8988T (cell line): ENCODE results near the gene EEF1AKMT3.
A peak's percentile ranks its signal among the peaks of the same experiment; 100 is the strongest.

Experiments
- DNase-seq: peaks from one replicate; pipeline ENCODE4 v3.0.0; 2011

EEF1AKMT3 gene

DNA sequence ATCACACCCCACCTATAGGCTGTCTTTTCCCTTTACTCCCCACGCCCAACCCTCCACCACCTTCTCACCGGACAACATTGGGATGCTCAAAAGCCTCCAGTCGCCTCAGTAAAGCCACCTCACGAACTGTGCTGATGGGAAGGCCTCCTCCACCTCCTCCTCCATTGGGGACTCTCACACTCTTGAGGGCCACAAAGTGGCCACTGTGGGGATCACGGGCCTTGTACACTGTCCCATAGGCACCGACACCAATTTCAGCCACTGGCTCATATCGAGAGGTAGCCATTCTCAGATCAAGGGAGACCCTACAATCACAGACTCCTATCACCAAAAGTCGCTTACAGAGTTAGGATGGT is 21.0 kb upstream of the EEF1AKMT3 start:
- DNase-seq = no peak

DNA sequence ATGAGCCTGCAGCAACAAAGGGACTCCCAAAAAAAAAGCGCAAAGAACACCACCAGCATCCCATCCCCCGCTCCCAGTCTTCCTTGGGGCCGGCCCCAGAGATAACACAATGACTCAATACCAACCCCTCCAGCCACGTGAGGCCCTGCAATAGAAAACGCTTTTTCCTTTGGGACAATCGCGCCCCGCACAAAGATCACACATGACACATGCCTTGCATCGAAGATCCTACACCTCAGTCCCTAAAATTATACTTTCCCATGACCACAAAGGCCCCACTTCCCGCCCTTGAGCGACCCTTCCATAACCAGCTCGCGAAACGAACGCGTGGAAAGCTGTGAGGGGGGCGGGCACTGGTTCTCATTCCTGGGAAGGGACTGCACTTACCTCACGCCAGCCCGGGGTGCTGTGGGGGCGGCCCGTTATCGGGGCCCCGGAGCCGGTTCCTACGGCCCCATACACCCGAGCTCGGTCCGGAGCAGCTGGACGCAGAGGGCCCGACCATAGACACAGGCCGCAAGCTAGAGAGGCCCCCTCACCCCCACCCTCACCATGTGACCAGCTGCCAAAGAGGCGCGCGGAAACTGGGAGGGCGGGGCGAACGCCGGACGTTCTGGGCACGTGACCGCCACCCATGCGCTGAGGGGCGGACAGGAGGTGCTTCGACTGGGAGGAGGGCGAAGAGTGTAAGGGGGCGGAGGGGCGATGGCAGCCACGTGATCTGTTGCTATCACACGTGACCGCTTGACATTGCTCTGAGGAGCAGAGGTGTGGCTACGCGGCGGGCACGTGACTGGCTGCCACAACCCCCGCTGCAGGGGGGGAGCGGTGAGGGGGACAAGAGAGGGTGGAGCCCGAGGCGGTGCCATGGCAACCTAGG is 20.4 kb upstream of the EEF1AKMT3 start, which contains the start of gene CDK4:
CDK4 (minus strand) TSS at position 523 of the 880 bp plus-strand sequence. CDS start 593 bp downstream, outside the sequence.
- DNase-seq = peak; percentile 98

DNA sequence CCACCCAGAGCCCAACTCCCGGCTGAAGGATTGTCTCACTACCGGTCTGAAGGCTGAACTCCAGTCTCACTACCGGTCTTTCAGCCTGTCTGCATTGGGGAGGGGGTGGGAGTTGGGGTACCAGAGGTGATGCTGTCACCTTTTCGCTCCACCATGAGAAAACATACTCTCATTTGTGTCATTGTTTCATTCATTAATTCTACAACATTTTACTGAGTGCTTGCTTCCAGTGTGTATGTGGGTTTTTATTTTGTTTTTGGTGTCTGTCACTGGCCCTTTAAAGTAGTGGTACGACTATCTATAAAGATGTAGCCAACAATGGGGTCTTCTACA is 19.8 kb upstream of the EEF1AKMT3 start:
- DNase-seq = no peak

DNA sequence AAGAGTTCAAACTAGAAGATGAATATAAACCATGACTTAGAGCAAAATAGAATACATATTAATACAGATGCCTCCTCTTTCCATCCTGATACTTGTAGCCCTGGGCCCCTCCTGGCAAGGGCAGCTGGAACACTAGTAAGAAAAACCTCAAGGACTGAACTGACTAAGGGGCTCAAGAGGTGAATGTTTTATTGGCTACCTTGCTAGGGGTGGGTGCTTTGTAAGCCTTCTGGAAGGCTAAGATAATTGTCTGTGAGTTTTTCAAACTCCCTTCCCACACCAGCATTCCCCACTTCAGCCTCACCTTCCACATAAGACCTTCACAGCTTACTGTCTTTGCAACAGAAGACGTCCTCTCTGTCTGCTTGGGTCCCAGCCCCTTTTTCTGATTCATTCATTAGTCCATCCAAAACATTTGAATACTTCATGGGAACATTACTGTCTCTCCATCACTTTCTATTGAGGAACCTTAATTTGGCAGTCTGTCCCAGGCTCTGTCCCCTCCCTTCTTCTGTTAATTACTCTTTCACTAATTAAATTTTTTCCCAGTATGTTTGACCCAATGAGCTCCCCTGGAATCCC is 18.6 kb upstream of the EEF1AKMT3 start:
- DNase-seq = no peak

DNA sequence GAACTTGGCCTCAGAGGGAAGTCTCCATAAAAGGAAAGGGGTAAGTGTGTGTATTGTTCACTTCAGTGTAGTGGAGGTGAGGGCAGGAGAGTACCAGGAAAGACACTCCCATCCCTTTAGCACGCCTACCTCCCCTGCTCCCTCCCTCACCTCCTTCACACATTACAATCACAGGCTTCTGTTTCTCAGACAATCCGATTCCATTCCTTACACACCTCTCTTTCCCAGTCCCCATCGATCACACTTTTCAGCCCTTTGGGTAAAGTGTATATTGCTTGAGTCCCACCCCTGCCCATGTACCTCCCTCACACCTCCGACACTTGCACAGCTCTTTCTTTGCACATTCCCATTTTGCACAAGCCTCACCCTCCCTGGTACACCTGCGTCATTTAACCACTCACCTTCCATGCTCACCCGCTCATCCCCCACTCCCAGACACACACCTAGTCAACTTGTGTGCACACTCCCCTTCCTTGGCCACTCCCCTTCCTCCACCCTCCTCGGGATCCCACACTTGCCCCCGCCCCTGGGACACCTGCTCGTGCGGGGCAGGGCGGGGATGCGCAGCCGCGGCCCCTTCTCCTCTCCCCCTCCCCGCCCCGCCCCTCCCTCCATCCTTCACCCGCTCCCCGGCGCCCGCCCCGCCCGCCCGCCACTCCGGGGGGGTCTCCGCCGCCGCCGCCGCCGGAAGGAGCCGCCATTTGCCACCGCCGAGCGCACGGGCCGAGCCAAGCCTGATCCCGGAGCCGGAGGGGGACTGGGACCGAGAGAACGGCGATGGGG is 17.8 kb upstream of the EEF1AKMT3 start, which contains the start of gene MARCHF9:
MARCHF9 (plus strand) TSS at position 693 of the 783 bp plus-strand sequence. CDS start 426 bp downstream, outside the sequence.
- DNase-seq = peak; percentile 86

DNA sequence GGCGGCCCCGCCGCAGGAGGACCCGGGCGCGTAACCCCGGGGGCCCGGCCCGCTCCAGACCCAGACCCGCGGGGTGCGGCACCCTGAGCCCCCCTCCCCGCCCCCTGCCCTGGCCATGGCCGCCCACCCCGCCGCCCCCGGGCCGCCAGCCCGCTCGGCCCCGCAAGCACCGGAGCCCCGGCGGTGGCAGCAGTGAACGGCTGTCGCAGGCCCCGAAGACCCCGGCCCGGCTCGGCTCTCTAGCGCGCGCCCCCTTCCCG is 17.3 kb upstream of the EEF1AKMT3 start:
- no peak for DNase-seq

DNA sequence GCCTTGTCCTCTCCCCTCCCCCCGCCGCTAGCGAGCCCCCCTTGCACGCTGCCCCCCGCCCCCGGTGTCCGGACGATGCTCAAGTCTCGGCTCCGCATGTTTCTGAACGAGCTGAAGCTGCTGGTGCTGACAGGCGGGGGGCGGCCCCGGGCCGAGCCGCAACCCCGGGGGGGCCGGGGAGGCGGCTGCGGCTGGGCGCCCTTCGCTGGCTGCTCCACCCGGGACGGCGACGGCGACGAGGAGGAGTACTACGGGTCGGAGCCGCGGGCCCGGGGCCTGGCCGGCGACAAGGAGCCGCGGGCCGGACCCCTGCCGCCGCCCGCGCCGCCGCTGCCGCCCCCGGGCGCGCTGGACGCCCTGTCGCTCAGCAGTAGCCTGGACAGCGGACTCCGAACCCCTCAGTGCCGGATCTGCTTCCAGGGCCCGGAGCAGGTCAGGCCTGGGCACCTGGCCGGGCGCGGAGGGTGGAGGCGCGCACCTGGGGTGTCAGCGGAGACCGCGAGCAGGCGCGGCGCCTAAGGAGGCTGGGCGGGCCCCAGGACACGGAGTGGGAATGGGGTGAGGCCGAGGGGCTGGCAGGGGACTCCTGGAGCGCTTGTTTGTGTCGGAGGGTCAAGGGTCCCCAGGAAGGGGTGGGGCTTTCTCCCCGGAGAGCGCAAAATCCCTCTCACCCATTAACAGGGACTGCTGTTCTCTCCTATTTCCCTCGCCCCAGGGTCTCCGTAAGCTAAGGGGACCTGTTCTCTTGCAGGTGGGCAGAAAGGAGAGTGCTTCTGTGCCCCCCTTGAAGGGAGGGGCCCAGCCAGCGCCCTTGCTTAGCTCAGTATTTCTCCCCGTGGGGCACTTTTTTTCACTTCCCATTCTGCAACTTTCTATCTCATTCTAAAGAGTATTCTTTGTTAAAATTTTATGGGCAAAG is 16.7 kb upstream of the EEF1AKMT3 start:
- no peak for DNase-seq

DNA sequence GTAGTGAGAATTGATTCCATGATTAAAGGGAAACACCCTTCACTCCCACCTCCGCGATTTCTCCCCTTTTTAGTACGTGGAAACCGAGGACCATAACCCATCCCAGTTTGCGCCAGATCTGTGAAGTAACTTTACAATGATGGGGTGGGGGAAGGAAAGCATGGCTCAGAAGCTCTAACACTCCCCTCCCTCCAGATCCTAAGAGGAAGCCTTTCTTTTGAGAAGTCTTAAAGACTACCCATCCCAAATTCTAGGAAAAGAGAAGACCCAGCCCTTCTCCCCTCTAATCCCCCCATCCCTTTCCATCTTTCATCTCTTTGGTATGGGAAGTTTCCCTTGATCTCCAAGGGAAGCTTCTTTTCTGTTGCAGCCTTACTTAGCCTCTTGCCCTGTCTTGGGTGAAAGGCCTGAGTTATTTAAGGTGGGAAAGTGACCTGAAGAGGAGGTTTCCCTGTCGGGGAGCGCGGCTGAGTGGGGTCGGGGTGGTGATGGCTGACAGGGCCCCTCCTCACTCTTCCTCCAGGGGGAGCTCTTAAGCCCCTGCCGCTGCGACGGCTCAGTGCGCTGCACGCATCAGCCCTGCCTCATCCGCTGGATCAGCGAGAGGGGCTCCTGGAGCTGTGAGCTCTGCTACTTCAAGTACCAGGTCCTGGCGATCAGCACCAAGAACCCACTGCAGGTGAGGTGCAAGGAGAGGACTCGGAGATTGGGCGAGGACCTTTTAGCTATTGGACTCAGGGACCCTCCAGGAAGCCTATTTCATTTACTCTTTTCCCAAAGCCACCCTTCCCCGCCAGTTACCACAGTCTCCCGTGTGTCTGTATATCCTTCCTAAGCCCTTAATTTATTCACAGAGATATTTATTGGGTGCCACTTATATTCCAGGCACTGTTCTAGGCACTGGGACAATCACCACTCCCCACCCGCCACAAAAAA is 15.7 kb upstream of the EEF1AKMT3 start:
- peak; percentile 95 for DNase-seq

DNA sequence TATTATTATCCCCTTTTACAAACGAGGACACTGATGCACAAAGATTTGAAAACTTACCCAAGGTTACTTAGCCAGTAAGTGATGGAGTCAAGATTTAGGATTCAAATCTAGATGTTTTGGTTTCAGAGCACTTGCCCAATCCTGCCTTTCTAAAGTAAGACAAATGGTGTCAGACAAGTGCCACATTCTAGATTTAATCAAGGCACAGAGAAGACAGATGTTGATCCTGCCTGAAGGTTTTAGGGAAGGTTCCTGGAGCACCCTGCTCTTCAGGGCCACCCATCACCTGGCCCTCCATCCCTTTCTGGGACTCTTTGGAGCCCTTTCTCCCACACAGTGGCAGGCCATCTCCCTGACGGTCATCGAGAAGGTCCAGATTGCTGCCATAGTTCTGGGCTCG is 14.6 kb upstream of the EEF1AKMT3 start:
- DNase-seq = no peak

DNA sequence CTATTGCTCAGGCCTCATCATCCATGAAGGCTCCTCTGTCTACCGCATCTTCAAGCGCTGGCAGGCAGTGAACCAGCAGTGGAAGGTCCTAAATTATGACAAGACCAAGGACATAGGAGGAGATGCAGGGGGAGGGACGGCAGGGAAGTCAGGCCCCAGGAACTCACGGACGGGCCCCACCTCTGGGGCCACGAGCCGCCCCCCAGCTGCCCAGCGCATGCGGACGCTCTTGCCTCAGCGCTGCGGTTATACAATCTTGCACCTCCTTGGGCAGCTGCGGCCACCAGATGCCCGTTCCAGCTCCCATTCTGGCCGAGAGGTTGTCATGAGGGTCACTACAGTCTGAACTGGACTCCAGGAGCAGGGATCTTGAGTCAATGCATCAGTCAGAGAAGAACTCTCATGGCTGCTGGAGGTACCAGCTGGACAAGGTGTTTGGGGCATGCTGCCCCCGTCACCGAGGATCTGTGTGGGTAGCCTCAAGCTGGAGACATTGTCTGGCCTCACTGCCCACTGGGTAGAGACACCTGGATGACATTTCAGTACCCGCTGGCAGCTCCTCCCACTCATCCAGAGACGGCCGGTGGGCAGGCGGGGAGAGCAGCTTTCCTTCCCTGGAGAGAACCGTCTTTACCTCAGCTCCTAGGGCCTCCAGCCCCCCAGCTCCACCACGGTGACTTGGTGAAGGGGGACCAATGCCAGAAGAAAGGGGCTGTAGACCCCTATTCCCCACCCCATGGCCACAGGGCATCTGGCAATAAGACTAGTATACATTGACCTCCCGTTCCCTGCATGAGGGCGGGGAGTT is 13.7 kb upstream of the EEF1AKMT3 start:
- DNase-seq = no peak

DNA sequence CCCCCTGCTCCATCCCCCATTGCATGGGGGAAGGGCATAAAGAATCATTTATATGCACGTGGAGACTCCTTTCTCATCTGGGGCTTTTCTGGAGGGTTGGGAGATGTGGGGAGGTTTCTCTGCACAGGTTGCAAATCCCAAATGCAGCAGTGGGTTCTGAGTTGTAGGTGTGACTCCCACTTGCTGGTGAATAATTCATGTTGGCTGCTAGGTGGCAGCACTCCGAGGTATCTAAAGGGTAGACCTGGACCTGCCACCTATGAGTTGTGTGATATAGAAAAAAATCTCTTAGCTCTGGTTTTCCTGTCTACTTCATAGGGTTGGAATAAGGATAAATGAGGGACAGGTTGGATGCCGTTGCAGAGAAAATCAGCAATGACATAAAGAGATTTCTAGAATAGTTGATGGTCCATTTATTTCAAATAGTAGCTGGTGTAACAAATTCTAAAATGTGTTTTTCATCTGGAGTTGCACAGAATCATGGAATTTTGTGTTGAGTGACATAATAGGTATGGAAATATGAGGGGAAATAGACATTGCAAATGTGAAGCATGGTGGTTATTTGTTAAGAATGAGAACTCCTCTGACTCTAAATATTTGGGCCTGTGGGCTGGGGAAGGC is 12.9 kb upstream of the EEF1AKMT3 start:
- DNase-seq = no peak

DNA sequence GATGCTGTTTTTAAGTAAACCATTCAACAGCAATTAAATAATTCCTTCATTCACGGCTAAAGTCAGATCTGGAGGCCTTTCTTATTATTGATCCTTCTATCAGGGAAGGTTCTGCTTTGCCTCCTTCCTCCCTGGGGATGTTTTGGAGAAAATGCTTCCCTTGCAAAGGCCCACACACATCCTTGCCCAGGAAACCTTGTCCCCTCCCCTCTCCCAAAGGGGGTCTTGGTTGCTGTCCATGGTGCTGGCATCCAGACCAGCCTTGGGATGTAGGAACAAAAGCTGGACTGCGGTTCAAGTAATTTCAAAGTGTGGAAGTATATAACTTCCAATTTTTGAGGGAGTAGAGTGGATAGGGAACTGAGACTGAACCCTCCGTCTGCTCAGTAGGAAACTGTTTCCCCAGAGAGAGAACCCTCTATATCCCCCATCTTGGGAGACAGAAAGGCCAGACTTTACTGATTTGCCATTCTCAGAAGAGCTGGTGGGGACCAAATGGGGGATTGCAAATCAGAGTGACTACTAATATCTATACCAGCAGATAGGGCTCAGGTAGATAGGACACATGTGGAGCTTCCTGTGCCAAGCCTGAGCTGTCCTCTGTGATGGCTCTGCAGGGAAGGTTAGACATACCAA is 11.9 kb upstream of the EEF1AKMT3 start:
- DNase-seq = no peak

DNA sequence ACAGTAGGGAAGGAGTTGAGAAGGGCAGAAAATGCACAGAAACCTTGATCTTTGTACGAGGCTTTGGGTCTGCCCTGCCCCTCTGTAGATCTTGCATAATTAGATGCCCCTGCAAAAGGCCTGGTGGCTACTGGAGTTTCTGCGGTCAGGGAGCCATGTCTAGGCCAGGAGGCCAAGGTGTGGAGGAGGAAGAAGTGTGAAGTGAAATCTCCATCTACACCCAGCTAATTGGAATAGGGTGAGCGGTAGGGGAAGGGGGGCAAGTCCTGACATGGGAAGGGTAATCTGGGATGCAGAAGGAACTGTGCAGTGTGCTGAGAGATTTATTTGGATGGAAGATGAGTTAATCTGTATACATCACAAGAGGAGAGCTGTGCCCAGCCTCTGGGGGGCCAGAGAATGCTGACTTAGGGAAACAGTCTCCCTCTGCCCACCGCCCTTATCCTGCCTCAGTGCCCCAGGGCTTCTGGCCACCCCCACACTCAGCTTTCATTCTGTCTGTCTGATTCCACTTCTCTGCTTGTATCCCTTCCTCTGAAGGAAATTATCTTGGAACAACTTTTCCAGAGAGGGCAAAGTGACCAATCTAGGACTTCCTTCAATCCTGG is 10.9 kb upstream of the EEF1AKMT3 start:
- no peak for DNase-seq

DNA sequence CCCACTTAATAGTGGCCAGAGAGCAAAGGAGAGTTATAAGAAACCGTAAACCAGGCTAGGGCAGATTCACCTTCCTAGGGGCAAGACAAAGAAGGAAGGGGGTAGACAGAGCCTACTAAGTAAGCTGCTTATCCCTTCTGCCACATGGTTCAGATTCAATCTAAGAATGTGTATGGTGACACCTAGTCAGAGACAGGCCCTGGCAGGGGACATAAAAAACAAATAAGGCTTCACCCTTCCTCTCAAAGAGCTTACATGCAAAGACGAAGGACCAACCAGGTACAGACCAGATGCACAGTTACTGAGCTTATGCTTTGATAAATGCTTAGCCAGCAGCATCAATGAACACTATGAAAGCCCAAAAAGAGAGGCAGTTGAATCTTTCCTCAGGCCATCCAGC is 10.0 kb upstream of the EEF1AKMT3 start:
- no peak for DNase-seq

DNA sequence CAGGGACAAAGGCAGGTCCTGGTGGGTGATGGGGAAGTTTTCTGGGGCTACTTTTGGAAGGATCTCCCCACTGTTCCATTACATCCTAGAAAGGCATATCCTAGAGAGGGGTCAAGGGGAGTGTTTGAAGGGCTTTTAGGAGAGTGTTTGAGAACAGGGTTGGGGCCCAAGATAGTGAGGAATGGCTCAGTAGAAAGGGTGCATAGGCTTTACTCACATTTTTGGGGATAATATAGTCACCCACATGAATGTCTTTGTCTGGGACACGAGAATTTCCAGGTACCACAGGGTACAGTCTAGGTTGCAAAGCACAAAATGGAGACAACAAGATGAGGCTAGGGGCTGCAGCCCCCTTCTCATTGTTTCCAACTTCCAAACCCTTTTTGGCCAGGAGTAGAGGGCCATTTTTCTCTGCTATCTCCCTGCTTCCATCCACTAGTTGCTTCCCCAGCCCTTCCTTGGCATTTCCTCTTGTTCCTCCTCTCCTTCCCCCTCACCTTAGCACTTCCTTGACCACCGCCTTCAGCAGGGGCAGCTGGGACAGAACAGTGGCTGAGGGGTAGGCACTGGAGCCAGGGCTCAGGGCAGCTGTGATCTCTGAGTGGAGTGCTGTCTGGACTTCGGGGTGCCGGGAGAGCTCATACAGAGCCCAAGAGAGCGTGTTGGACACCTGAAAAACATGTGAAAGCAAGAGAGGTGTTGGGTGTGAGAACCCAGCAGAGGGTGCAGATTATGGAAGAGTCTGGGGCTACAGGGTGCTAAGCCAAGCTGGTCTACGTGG is 8.3 kb upstream of the EEF1AKMT3 start:
- DNase-seq = no peak

DNA sequence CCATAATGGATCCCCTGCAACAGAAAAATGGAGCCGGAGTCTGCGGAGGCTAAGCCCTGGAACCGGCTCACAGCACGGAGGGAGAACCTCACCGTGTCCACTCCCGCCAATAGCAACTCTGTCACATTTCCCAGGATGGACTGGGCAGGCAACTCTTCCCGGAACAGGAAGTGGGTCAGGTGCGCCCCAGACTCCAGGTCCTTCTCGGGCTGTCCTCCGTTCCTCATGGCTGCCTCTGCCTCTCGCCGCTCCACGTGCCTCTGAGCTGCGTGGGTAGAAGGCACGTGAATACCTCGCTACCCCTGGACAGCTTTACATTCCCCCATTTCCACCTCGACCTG is 7.8 kb upstream of the EEF1AKMT3 start:
- DNase-seq = no peak

DNA sequence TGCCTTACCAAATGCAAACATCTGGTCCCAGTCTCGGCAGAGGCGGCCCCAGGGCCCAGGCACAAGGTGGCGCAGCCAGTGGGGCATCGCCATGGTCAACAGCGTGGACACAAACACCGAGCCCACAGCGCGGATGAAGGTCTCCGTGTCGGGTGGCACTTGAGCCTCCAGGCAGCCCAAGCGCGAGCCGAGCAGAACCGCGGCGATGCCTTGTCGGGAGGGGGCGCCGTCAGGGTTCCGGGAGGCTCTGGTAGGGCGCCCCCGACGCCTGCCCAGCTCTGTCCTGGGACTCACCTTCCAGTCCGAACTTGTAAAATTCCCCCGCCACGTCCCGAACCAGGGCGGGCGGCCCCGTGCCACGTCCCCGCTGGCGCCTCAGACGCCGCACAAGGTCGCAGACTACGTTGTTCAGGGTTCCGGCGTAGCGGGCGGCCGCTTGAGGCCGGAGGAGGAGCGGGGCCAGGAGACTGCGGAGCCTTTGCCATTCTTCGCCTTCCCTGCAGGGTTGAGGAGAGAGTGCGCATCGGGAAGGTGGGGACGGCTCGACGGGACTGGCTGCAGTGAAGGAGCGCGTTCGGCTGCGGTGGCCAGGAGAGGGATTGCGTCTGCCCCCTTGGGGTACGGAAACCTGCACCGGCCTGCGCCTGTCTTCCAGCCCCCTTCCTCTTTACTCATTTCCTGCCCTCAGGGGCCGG is 7.3 kb upstream of the EEF1AKMT3 start:
- DNase-seq = no peak
